Activated CD8-positive, alpha-beta memory T cell treated with anti-CD3 and anti-CD28 coated beads for 1 hour (primary cell): ENCODE measurements around the gene ACTN1.
"Not testable (repeated sequence)": the region's sequence is repeated elsewhere in the genome, so short reads cannot be mapped to it uniquely, and the experiment has no call there.

ENCODE experiments used
- DNase-seq, 2 donors: peaks; one replicate each; pipeline ENCODE4 v3.0.0-alpha.2; 2020; ENCODE audit warnings: low read depth in 1 of 2; ENCODE audit errors: extremely low read depth in 1 of 2

Gene ACTN1

GRCh38 chr14:68986926-68987652, 8.0 kb upstream of the ACTN1 start:
- DNase-seq: no peak

- no peak for DNase-seq
Observed at GRCh38 chr14:68986225-68986624, 7.1 kb upstream of the ACTN1 start.

GRCh38 chr14:68984686-68985085, 5.6 kb upstream of the ACTN1 start:
- no peak for DNase-seq

- no peak for DNase-seq
Observed at GRCh38 chr14:68983191-68983590, 4.1 kb upstream of the ACTN1 start.

- DNase-seq: no peak
Observed at GRCh38 chr14:68982581-68982980, 3.5 kb upstream of the ACTN1 start.

- DNase-seq: no peak
Observed at GRCh38 chr14:68981539-68981976, 2.5 kb upstream of the ACTN1 start.

GRCh38 chr14:68981139-68981538, 2.0 kb upstream of the ACTN1 start:
- DNase-seq: no peak

GRCh38 chr14:68979722-68980451, 785 bp upstream of the ACTN1 start:
- no peak for DNase-seq

GRCh38 chr14:68978172-68978911, 760 bp downstream of the ACTN1 start:
- peak in 1 of 2 donors; percentile 18 for DNase-seq

GRCh38 chr14:68977718-68978171, 1.4 kb downstream of the ACTN1 start:
- peak in 1 of 2 donors; percentile 22 for DNase-seq

- no peak for DNase-seq
Observed at GRCh38 chr14:68977180-68977717, 1.9 kb downstream of the ACTN1 start.

- DNase-seq: no peak
Observed at GRCh38 chr14:68976160-68977067, 2.7 kb downstream of the ACTN1 start.

GRCh38 chr14:68975667-68976066, 3.4 kb downstream of the ACTN1 start:
- DNase-seq: no peak

GRCh38 chr14:68974759-68975347, 4.2 kb downstream of the ACTN1 start:
- DNase-seq: no peak

- DNase-seq: no peak
Observed at GRCh38 chr14:68973639-68974038, 5.5 kb downstream of the ACTN1 start.

GRCh38 chr14:68973219-68973565, 5.9 kb downstream of the ACTN1 start:
- DNase-seq: not testable (repeated sequence)

GRCh38 chr14:68972507-68973218, 6.4 kb downstream of the ACTN1 start:
- no peak for DNase-seq

GRCh38 chr14:68971411-68972035, 7.6 kb downstream of the ACTN1 start:
- no peak for DNase-seq

- DNase-seq: no peak
Observed at GRCh38 chr14:68970736-68971135, 8.4 kb downstream of the ACTN1 start.
